Neural progenitor cell (in vitro differentiated cells): ENCODE results near the gene FAM3C. TPM values are rescaled to one million over a fixed set of nuclear protein-coding genes. Genes with fewer than 3 reads are reported as not detected.

Experiments
- DNase-seq: peaks from one replicate; pipeline ENCODE4 v3.0.0-alpha.2; 2016; ENCODE audit warnings: low spot score
- H2AFZ ChIP-seq: fragments of 200-600 bp; sonication (generic); replicated peaks from 2 replicates; pipeline ENCODE4 v1.6.1; 2016; ENCODE audit warnings: antibody characterized with exemption
- H3F3A ChIP-seq: fragments of 200-600 bp; sonication (generic); 2 replicates; pipeline ENCODE4 v1.6.1; 2016; ENCODE audit warnings: antibody characterized with exemption, low read depth
- H3K27ac ChIP-seq: fragments of 200-600 bp; sonication (generic); 2 replicates; pipeline ENCODE4 v1.5.1; 2016; ENCODE audit warnings: mild to moderate bottlenecking
- H3K27me3 ChIP-seq: fragments of 200-600 bp; sonication (generic); 2 replicates; pipeline ENCODE4 v1.6.1; 2016; ENCODE audit warnings: mild to moderate bottlenecking, moderate library complexity
- H3K36me3 ChIP-seq: fragments of 200-600 bp; sonication (generic); 2 replicates; pipeline ENCODE4 v1.5.1; 2016
- H3K4me1 ChIP-seq: fragments of 200-600 bp; sonication (generic); 2 replicates; pipeline ENCODE4 v1.6.1; 2016; ENCODE audit warnings: mixed run types
- H3K4me2 ChIP-seq: fragments of 200-600 bp; sonication (generic); 2 replicates; pipeline ENCODE4 v1.6.1; 2016
- H3K4me3 ChIP-seq: fragments of 200-600 bp; sonication (generic); 2 replicates; pipeline ENCODE4 v1.5.1; 2016
- H3K79me2 ChIP-seq: fragments of 200-600 bp; sonication (generic); 2 replicates; pipeline ENCODE4 v1.6.1; 2016; ENCODE audit warnings: low read depth
- H3K9ac ChIP-seq: fragments of 200-600 bp; sonication (generic); 2 replicates; pipeline ENCODE4 v1.6.1; 2016
- H3K9me3 ChIP-seq: fragments of 200-600 bp; sonication (generic); 2 replicates; pipeline ENCODE4 v1.5.1; 2016; ENCODE audit warnings: low read depth
- H4K20me1 ChIP-seq: fragments of 200-600 bp; sonication (generic); 2 replicates; pipeline ENCODE4 v1.6.1; 2016; ENCODE audit warnings: low read depth
- H3K27ac Mint-ChIP-seq: 3 replicates; pipeline ENCODE4 v1.8.0; 2021; ENCODE audit warnings: mixed read lengths
- H3K27me3 Mint-ChIP-seq: 2 replicates; pipeline ENCODE4 v1.8.0; 2022; ENCODE audit warnings: low read depth, mild to moderate bottlenecking, inconsistent platforms, moderate library complexity, mixed read lengths; ENCODE audit not compliant: insufficient read depth
- H3K36me3 Mint-ChIP-seq: 3 replicates; pipeline ENCODE4 v1.8.0; 2021; ENCODE audit warnings: mixed read lengths
- H3K4me1 Mint-ChIP-seq: 3 replicates; pipeline ENCODE4 v1.8.0; 2021; ENCODE audit warnings: mixed read lengths
- H3K4me3 Mint-ChIP-seq: 3 replicates; pipeline ENCODE4 v1.8.0; 2021; ENCODE audit warnings: mild to moderate bottlenecking, moderate library complexity, mixed read lengths
- H3K9me3 Mint-ChIP-seq: 3 replicates; pipeline ENCODE4 v1.8.0; 2020; ENCODE audit warnings: mixed read lengths
- CTCF ChIP-seq: fragments of 200-600 bp; sonication (generic); IDR thresholded peaks from 2 replicates; pipeline ENCODE4 v1.5.1; 2017; ENCODE audit warnings: antibody characterized with exemption, mild to moderate bottlenecking
- EZH2 ChIP-seq: fragments of 200-600 bp; sonication (generic); IDR thresholded peaks from 2 replicates; pipeline ENCODE4 v1.6.1; 2017; ENCODE audit warnings: antibody characterized with exemption, mild to moderate bottlenecking, moderate library complexity
- EZH2phosphoT487 ChIP-seq: fragments of 200-600 bp; sonication (generic); IDR thresholded peaks from 2 replicates; pipeline ENCODE4 v1.6.1; 2017; ENCODE audit warnings: antibody characterized with exemption
- total RNA-seq: library from RNA; depleted of rRNA; stranded (reverse); fragments of >200 nt; gene quantifications from 2 replicates; pipeline ENCODE4 v1.2.3, GENCODE V29; 2015; ENCODE audit warnings: low replicate concordance

Gene FAM3C
- total RNA-seq, 1 donor from 2014 or later, result 96.7 TPM

- H3K27ac ChIP-seq, result no peak overlapping the region
- no peak overlapping the region for H3K4me3 Mint-ChIP-seq
- H3K9me3 Mint-ChIP-seq, result no peaks in the 10 kb centered on the region
- H3K4me3 ChIP-seq, result no peak overlapping the region
- no peaks in the 10 kb centered on the region for H4K20me1 ChIP-seq
- H3K4me1 Mint-ChIP-seq, result peaks cover 2% of the 10 kb centered on the region
- no peaks in the 10 kb centered on the region for H3K79me2 ChIP-seq
- no peaks in the 10 kb centered on the region for H3K9me3 ChIP-seq
- no peak overlapping the region for H2AFZ ChIP-seq
- H3K27me3 Mint-ChIP-seq, result no peaks in the 10 kb centered on the region
- no peak overlapping the region for H3K27ac Mint-ChIP-seq
- no peak overlapping the region for H3K4me2 ChIP-seq
- H3F3A ChIP-seq, result peaks cover 9% of the 10 kb centered on the region
- H3K9ac ChIP-seq, result no peak overlapping the region
- TF ChIP-seq EZH2 (no peak), CTCF (no peak), EZH2phosphoT487 (no peak)
- no peaks in the 10 kb centered on the region for H3K36me3 ChIP-seq
- DNase-seq, result no peak
- no peaks in the 10 kb centered on the region for H3K27me3 ChIP-seq
- no peaks in the 10 kb centered on the region for H3K36me3 Mint-ChIP-seq
- H3K4me1 ChIP-seq, result peaks cover 13% of the 10 kb centered on the region
Measured at GRCh38 chr7:121404348-121404747, 8.2 kb upstream of the FAM3C start.

- Mint-ChIP-seq H3K4me1 (peaks cover 7% of the 10 kb centered on the region), H3K27me3 (no peaks in the 10 kb centered on the region), H3K4me3 (no peak overlapping the region), H3K27ac (no peak overlapping the region), H3K36me3 (no peaks in the 10 kb centered on the region), H3K9me3 (no peaks in the 10 kb centered on the region)
- H3K79me2 ChIP-seq, result no peaks in the 10 kb centered on the region
- no peak overlapping the region for H3K27ac ChIP-seq
- no peak overlapping the region for H3K9ac ChIP-seq
- no peak overlapping the region for H3K4me3 ChIP-seq
- no peak overlapping the region for H2AFZ ChIP-seq
- no peaks in the 10 kb centered on the region for H4K20me1 ChIP-seq
- DNase-seq, result no peak
- H3K36me3 ChIP-seq, result no peaks in the 10 kb centered on the region
- H3K27me3 ChIP-seq, result no peaks in the 10 kb centered on the region
- H3F3A ChIP-seq, result peaks cover 16% of the 10 kb centered on the region
- no peak overlapping the region for H3K4me2 ChIP-seq
- peaks cover 13% of the 10 kb centered on the region for H3K4me1 ChIP-seq
- TF ChIP-seq EZH2, result no peak
- no peak for TF ChIP-seq CTCF
- TF ChIP-seq EZH2phosphoT487, result no peak
- H3K9me3 ChIP-seq, result no peaks in the 10 kb centered on the region
Measured at GRCh38 chr7:121402701-121403100, 6.6 kb upstream of the FAM3C start.

- no peak for DNase-seq
- Histone ChIP-seq H3F3A (peaks cover 16% of the 10 kb centered on the region), H3K9ac (no peak overlapping the region), H4K20me1 (no peaks in the 10 kb centered on the region), H3K4me3 (no peak overlapping the region), H3K4me1 (peaks cover 11% of the 10 kb centered on the region), H3K27me3 (no peaks in the 10 kb centered on the region), H3K36me3 (no peaks in the 10 kb centered on the region), H2AFZ (no peak overlapping the region), H3K27ac (no peak overlapping the region), H3K4me2 (no peak overlapping the region), H3K79me2 (no peaks in the 10 kb centered on the region), H3K9me3 (no peaks in the 10 kb centered on the region)
- no peak overlapping the region for H3K4me3 Mint-ChIP-seq
- no peak overlapping the region for H3K27ac Mint-ChIP-seq
- peaks cover 10% of the 10 kb centered on the region for H3K4me1 Mint-ChIP-seq
- no peaks in the 10 kb centered on the region for H3K27me3 Mint-ChIP-seq
- no peaks in the 10 kb centered on the region for H3K36me3 Mint-ChIP-seq
- TF ChIP-seq EZH2phosphoT487 (no peak), EZH2 (no peak), CTCF (no peak)
- no peaks in the 10 kb centered on the region for H3K9me3 Mint-ChIP-seq
Measured at GRCh38 chr7:121401896-121402295, 5.8 kb upstream of the FAM3C start.
